RCC 7860 (cell line): ENCODE data around the gene DNAH5.

ENCODE experiments used
- DNase-seq: peaks from one replicate; pipeline ENCODE4 v3.0.0-alpha.2; 2015; ENCODE audit warnings: low spot score
- FAIRE-seq: peaks from 2 replicates; lab custom pipeline; 2012; peaks lifted over from hg19 to GRCh38; lab: Jason Lieb, UNC

Gene DNAH5

GRCh38 chr5:13731121-13731628, 213.3 kb downstream of the DNAH5 start:
- FAIRE-seq (no peak), DNase-seq (no peak)

GRCh38 chr5:13708906-13709305, 235.6 kb downstream of the DNAH5 start:
- no peak for FAIRE-seq

GRCh38 chr5:13708432-13708831, 236.1 kb downstream of the DNAH5 start:
- DNase-seq (no peak), FAIRE-seq (no peak)

More at GRCh38 chr5:13708906-13709305, 235.6 kb downstream of the DNAH5 start:
- DNase-seq: no peak

GRCh38 chr5:13704396-13704795, 240.1 kb downstream of the DNAH5 start:
- no peak for DNase-seq
- FAIRE-seq: no peak

- DNase-seq (no peak), FAIRE-seq (no peak)
Observed at GRCh38 chr5:13700626-13701025, 243.9 kb downstream of the DNAH5 start.

- DNase-seq (no peak), FAIRE-seq (no peak)
Observed at GRCh38 chr5:13698885-13699284, 245.6 kb downstream of the DNAH5 start.

- DNase-seq (peak; percentile 66), FAIRE-seq (peak; percentile 71)
Observed at GRCh38 chr5:13695076-13695712, 249.3 kb downstream of the DNAH5 start.

- DNase-seq: no peak
- FAIRE-seq: no peak
Observed at GRCh38 chr5:13692172-13692571, 252.3 kb downstream of the DNAH5 start.

GRCh38 chr5:13676531-13676930, 268.0 kb downstream of the DNAH5 start:
- DNase-seq (no peak), FAIRE-seq (no peak)

- no peak for DNase-seq
- no peak for FAIRE-seq
Observed at GRCh38 chr5:13674391-13674790, 270.1 kb downstream of the DNAH5 start.

- FAIRE-seq: no peak
- DNase-seq: no peak
Observed at GRCh38 chr5:13673511-13673910, 271.0 kb downstream of the DNAH5 start.

- peak; percentile 77 for DNase-seq
Observed at GRCh38 chr5:13664377-13664776, 280.1 kb downstream of the DNAH5 start.

GRCh38 chr5:13662626-13663025, 281.9 kb downstream of the DNAH5 start:
- no peak for FAIRE-seq
- DNase-seq: no peak

More at GRCh38 chr5:13664377-13664776, 280.1 kb downstream of the DNAH5 start:
- FAIRE-seq: peak; percentile 10

GRCh38 chr5:13661272-13661671, 283.2 kb downstream of the DNAH5 start:
- DNase-seq: no peak

GRCh38 chr5:13660072-13660471, 284.4 kb downstream of the DNAH5 start:
- FAIRE-seq (peak; percentile 85), DNase-seq (peak; percentile 48)

More at GRCh38 chr5:13661272-13661671, 283.2 kb downstream of the DNAH5 start:
- no peak for FAIRE-seq

- DNase-seq (no peak), FAIRE-seq (peak; percentile 36)
Observed at GRCh38 chr5:13659391-13659790, 285.1 kb downstream of the DNAH5 start.

- FAIRE-seq (no peak), DNase-seq (no peak)
Observed at GRCh38 chr5:13658761-13659160, 285.7 kb downstream of the DNAH5 start.

GRCh38 chr5:13658152-13658551, 286.3 kb downstream of the DNAH5 start:
- FAIRE-seq (no peak), DNase-seq (no peak)

GRCh38 chr5:13653709-13654108, 290.8 kb downstream of the DNAH5 start:
- DNase-seq (no peak), FAIRE-seq (no peak)

GRCh38 chr5:13649656-13650055, 294.8 kb downstream of the DNAH5 start:
- no peak for FAIRE-seq

GRCh38 chr5:13648822-13649221, 295.7 kb downstream of the DNAH5 start:
- FAIRE-seq: peak; percentile 31

More at GRCh38 chr5:13649656-13650055, 294.8 kb downstream of the DNAH5 start:
- no peak for DNase-seq

GRCh38 chr5:13643734-13644133, 300.8 kb downstream of the DNAH5 start:
- DNase-seq (no peak), FAIRE-seq (no peak)

More at GRCh38 chr5:13648822-13649221, 295.7 kb downstream of the DNAH5 start:
- DNase-seq: no peak

GRCh38 chr5:13643196-13643595, 301.3 kb downstream of the DNAH5 start:
- DNase-seq: no peak
- no peak for FAIRE-seq
